ENCODE results near the gene EML5. TPM values are rescaled to one million over a fixed set of nuclear protein-coding genes. Genes with fewer than 3 reads are reported as not detected.

Gene EML5
- polyA plus RNA-seq, 1 experiment = 1.2 TPM

DNA sequence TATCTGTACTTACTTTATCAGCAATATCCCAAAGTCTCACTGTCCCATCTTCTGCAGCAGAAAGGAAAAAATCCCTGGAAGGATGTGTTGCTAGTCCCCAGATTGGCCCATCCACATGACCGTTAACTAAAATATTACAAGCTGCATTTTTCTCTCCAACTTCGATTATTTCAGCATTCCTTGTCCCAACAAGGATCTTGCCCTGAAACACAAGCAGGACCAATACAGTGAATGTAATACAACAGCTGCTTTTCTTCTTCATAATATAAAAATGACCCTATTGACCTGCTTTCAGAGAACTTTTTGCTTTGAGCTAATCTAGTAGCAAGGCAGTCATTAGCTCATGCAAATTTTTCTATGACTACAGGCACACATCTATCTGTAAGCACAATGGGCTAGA lies 171.7 kb downstream of the EML5 start:
- no peak for DNase-seq (ENCODE audit: low read depth)
- Histone ChIP-seq H3K4me3 (ENCODE audit: low read depth, low read length) (no peak overlapping the region), H3K27me3 (ENCODE audit: control insufficient read depth, insufficient read depth, low read length) (no peaks in the 10 kb centered on the region), H3K36me3 (ENCODE audit: control insufficient read depth, insufficient read depth, low read length) (peaks cover 2% of the 10 kb centered on the region)
- CTCF ChIA-PET = interaction anchor here (0.7 kb wide), 1 partner anchor 31 kb away, joined by 3 read pairs; no protein-coding TSS in a partner anchor
- POLR2A ChIA-PET = interaction anchor here (0.6 kb wide), 1 partner anchor 199 kb away, joined by 3 read pairs; no protein-coding TSS in a partner anchor
- TF ChIP-seq, protein P1, sequence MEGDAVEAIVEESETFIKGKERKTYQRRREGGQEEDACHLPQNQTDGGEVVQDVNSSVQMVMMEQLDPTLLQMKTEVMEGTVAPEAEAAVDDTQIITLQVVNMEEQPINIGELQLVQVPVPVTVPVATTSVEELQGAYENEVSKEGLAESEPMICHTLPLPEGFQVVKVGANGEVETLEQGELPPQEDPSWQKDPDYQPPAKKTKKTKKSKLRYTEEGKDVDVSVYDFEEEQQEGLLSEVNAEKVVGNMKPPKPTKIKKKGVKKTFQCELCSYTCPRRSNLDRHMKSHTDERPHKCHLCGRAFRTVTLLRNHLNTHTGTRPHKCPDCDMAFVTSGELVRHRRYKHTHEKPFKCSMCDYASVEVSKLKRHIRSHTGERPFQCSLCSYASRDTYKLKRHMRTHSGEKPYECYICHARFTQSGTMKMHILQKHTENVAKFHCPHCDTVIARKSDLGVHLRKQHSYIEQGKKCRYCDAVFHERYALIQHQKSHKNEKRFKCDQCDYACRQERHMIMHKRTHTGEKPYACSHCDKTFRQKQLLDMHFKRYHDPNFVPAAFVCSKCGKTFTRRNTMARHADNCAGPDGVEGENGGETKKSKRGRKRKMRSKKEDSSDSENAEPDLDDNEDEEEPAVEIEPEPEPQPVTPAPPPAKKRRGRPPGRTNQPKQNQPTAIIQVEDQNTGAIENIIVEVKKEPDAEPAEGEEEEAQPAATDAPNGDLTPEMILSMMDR (IDR thresholded peaks at IDR 0.05; ENCODE audit: insufficient read depth, low read depth, low read length) = no peak

DNA sequence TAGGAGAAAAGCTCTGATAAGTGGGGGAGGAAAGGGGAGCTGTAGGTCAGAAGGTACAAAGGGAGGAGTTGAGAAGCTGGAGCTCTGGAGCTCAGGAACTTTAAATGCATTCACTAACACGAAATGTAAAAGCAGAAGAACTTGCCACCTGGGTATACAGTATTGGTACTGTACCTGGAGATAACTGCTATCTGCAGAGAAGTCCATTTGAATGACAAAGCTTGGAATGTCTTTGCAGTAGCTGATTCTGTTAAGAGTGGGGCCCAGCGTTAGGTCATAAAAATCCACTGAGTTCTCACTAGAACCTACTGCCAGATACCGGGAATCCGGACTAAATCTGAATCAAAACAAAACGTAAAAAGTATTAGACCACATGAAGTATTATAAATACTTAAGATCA lies 174.3 kb downstream of the EML5 start:
- H3K27me3 ChIP-seq (ENCODE audit: control insufficient read depth, insufficient read depth, low read length) = no peaks in the 10 kb centered on the region
- H3K4me3 ChIP-seq (ENCODE audit: low read depth, low read length) = no peak overlapping the region
- POLR2A ChIA-PET = no interaction called here
- TF ChIP-seq, protein P1 (IDR thresholded peaks at IDR 0.05; ENCODE audit: insufficient read depth, low read depth, low read length) = no peak
- peaks cover 2% of the 10 kb centered on the region for H3K36me3 ChIP-seq (ENCODE audit: control insufficient read depth, insufficient read depth, low read length)
- CTCF ChIA-PET = no interaction called here
- DNase-seq (ENCODE audit: low read depth) = no peak

DNA sequence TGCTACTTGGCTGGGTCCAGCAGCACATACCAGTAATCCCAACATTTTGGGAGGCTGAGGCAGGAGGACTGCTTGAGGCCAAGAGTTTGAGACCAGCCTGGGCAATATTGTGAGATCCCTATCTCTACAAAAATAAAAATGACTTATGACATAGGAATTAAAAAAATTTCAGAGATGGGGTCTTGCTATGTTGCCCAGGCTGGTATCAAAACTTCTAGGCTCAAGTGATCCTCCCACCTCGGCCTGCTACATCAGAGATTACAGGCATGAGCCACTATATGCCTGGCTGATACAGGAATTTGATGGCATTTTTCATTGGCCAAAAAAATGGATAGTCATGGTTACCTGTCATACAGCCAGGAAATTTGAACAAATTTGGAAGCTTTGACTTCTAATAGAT lies 175.3 kb downstream of the EML5 start:
- Histone ChIP-seq H3K36me3 (ENCODE audit: control insufficient read depth, insufficient read depth, low read length) (peaks cover 2% of the 10 kb centered on the region), H3K4me3 (ENCODE audit: low read depth, low read length) (no peak overlapping the region), H3K27me3 (ENCODE audit: control insufficient read depth, insufficient read depth, low read length) (no peaks in the 10 kb centered on the region)
- TF ChIP-seq, protein P1 (IDR thresholded peaks at IDR 0.05; ENCODE audit: insufficient read depth, low read depth, low read length) = no peak
- ChIA-PET CTCF (no interaction called here), POLR2A (no interaction called here)
- no peak for DNase-seq (ENCODE audit: low read depth)

DNA sequence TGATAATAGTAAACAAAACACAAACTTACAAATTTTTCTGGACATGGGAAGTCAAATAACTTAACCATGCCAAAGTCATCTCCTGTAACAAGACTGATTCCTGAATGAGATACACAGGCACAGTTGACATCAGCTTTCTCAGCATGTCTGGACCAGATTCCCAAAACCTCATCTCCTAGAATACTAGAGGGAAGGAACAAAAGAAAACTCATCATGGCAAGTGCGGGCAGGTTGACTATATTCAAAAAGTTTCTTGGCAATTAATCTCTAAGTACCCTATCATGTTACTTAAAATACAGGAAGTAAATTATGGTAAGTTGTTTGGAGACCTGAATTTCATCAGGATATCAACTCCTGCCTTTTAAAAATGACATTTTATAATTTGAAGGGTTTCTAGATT lies 176.1 kb downstream of the EML5 start:
- CTCF ChIA-PET = no interaction called here
- Histone ChIP-seq H3K4me3 (ENCODE audit: low read depth, low read length) (no peak overlapping the region), H3K36me3 (ENCODE audit: control insufficient read depth, insufficient read depth, low read length) (peaks cover 2% of the 10 kb centered on the region), H3K27me3 (ENCODE audit: control insufficient read depth, insufficient read depth, low read length) (no peaks in the 10 kb centered on the region)
- DNase-seq (ENCODE audit: low read depth) = no peak
- TF ChIP-seq, protein P1 (IDR thresholded peaks at IDR 0.05; ENCODE audit: insufficient read depth, low read depth, low read length) = no peak
- POLR2A ChIA-PET = no interaction called here

DNA sequence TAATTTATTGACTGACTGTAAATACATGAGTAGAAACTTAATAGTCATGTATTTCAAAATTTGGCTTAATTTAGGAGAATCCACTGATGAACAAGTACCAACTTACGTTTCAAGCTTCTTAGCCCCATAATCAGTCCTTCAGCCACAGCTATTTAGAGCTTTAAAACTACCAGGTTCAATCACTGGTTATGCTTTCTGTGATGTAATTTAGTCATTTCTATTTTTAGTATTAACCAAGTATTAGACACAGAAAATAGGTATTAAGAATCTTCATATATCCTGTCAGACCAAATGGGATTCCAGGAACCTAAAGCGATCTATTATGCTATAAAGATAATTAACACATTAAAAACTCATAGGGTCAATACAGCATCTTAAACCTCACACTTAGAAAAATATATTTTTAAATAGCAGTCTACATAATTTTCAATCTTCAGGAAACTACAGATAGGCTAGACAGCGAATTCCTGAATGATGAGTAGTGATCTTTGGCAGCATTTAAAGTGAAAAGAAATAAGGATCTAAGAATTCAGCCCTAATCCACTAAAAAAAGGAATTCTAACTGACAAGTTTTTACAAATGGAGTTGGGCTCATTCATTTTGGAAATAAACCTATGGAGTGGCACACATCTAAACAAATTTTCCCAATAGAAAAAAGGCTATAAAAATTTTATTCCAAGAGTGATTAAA lies 178.4 kb downstream of the EML5 start:
- ChIA-PET CTCF (interaction anchor here (1.0 to 1.2 kb wide), 2 partner anchors 9 to 29 kb away, joined by 3 read pairs; no protein-coding TSS in a partner anchor), POLR2A (interaction anchor here (0.8 kb wide), 1 partner anchor 10 kb away, joined by 3 read pairs; no protein-coding TSS in a partner anchor)
- peak; percentile 49 for DNase-seq (ENCODE audit: low read depth)
- Histone ChIP-seq H3K4me3 (ENCODE audit: low read depth, low read length) (no peak overlapping the region), H3K36me3 (ENCODE audit: control insufficient read depth, insufficient read depth, low read length) (peaks cover 4% of the 10 kb centered on the region), H3K27me3 (ENCODE audit: control insufficient read depth, insufficient read depth, low read length) (no peaks in the 10 kb centered on the region)
- TF ChIP-seq, protein P1 (IDR thresholded peaks at IDR 0.05; ENCODE audit: insufficient read depth, low read depth, low read length) = no peak

Data from BJ (cell line).